Glutamatergic neuron (in vitro differentiated cells): ENCODE results near the gene LRP1. TPM values are rescaled to one million over a fixed set of nuclear protein-coding genes. Genes with fewer than 3 reads are reported as not detected.

ENCODE experiments used
- DNase-seq: peaks from one replicate; pipeline ENCODE4 v3.0.0; 2022
- H3K27ac Mint-ChIP-seq: one replicate; pipeline ENCODE4 v1.8.0; 2020; ENCODE audit warnings: mild to moderate bottlenecking, mixed read lengths, inconsistent platforms; ENCODE audit not compliant: unreplicated experiment
- H3K27me3 Mint-ChIP-seq: one replicate; pipeline ENCODE4 v1.8.0; 2020; ENCODE audit warnings: mild to moderate bottlenecking, moderate library complexity, mixed read lengths, inconsistent platforms; ENCODE audit not compliant: unreplicated experiment
- H3K36me3 Mint-ChIP-seq: one replicate; pipeline ENCODE4 v1.8.0; 2020; ENCODE audit warnings: mild to moderate bottlenecking, mixed read lengths, inconsistent platforms; ENCODE audit not compliant: unreplicated experiment
- H3K4me1 Mint-ChIP-seq: one replicate; pipeline ENCODE4 v1.8.0; 2020; ENCODE audit warnings: mild to moderate bottlenecking, low read depth, mixed read lengths, inconsistent platforms; ENCODE audit not compliant: unreplicated experiment
- H3K4me3 Mint-ChIP-seq: one replicate; pipeline ENCODE4 v1.8.0; 2020; ENCODE audit warnings: mild to moderate bottlenecking, mixed read lengths, inconsistent platforms; ENCODE audit not compliant: unreplicated experiment
- H3K9me3 Mint-ChIP-seq: one replicate; pipeline ENCODE4 v1.8.0; 2020; ENCODE audit warnings: mild to moderate bottlenecking, moderate library complexity, mixed read lengths, inconsistent platforms; ENCODE audit not compliant: unreplicated experiment
- CTCF ChIP-seq: fragments of 200-600 bp; sonication (generic); IDR thresholded peaks from one replicate; pipeline ENCODE4 v1.5.0; 2021; ENCODE audit not compliant: partially characterized antibody, unreplicated experiment
- total RNA-seq: library from RNA; stranded (reverse); fragmentation: NEBNext Ultra II Directional; extraction: Animal tissue kit (Norgen Biotek cat#: 25700); gene quantifications from one replicate; pipeline ENCODE4 v1.2.1, GENCODE V29; 2021; ENCODE audit not compliant: unreplicated experiment

Gene LRP1
- total RNA-seq, 1 donor from 2014 or later = 125 TPM

GRCh38 chr12:57224973-57225679, 96.8 kb downstream of the LRP1 start:
- no peaks in the 10 kb centered on the region for H3K36me3 Mint-ChIP-seq
- no peak overlapping the region for H3K4me3 Mint-ChIP-seq
- H3K4me1 Mint-ChIP-seq = peaks cover 41% of the 10 kb centered on the region
- TF ChIP-seq CTCF = peak; percentile 82
- peaks cover 16% of the 10 kb centered on the region for H3K9me3 Mint-ChIP-seq
- H3K27ac Mint-ChIP-seq = no peak overlapping the region
- peak; percentile 74 for DNase-seq
- H3K27me3 Mint-ChIP-seq = peaks cover 38% of the 10 kb centered on the region

- no peak overlapping the region for H3K4me3 Mint-ChIP-seq
- peaks cover 44% of the 10 kb centered on the region for H3K4me1 Mint-ChIP-seq
- no peak for DNase-seq
- H3K27me3 Mint-ChIP-seq = peaks cover 44% of the 10 kb centered on the region
- peaks cover 17% of the 10 kb centered on the region for H3K9me3 Mint-ChIP-seq
- TF ChIP-seq CTCF = no peak
- no peaks in the 10 kb centered on the region for H3K36me3 Mint-ChIP-seq
- no peak overlapping the region for H3K27ac Mint-ChIP-seq
These were observed 97.5 kb downstream of the LRP1 start for GRCh38 chr12:57225680-57226210.

DNA sequence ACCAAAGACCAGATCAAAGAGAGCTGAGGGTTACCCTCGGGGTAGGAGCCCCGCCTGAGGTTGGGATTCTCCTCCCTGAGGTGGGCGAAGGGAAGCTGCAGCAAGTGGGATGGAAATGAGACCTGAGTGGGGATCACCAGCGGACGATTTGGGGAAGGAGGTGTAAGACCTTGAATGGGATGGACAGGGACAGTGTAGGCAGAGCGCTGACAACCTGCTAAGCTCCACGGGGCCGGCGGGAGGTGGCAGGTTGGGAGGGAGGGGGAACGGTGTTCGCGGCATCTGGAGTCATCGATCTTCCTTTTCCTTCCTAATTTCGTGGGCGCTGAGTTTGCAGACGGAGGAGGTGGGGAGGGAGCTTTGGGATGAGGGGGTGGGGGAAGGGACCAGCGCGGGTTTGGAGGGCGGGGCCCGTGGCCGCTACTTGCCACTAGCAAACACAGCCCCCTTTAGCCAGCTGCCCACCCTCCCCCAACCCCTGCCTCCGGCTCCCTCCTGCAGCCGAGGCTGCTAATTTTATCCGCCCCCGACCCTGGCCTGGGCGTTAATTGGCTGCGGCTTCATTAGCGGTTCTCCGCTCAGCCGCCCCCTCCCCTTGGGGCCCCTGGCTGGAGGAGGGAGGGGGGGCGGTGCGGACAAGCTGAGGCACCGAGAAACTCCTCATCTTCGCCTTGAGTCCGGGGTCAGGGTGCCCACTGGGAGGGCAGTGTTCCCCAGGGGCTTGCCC, 98.5 kb downstream of the LRP1 start:
- peak overlapping the region; percentile 82 for H3K4me3 Mint-ChIP-seq
- peak overlapping the region; percentile 82 for H3K27ac Mint-ChIP-seq
- H3K4me1 Mint-ChIP-seq = peaks cover 38% of the 10 kb centered on the region
- DNase-seq = peak; percentile 61
- no peak for TF ChIP-seq CTCF
- peaks cover 14% of the 10 kb centered on the region for H3K9me3 Mint-ChIP-seq
- H3K27me3 Mint-ChIP-seq = peaks cover 36% of the 10 kb centered on the region
- H3K36me3 Mint-ChIP-seq = no peaks in the 10 kb centered on the region

GRCh38 chr12:57227315-57228115, 99.2 kb downstream of the LRP1 start:
- Mint-ChIP-seq H3K27ac (no peak overlapping the region), H3K27me3 (peaks cover 31% of the 10 kb centered on the region), H3K4me3 (peak overlapping the region; percentile 70), H3K4me1 (peaks cover 34% of the 10 kb centered on the region), H3K36me3 (no peaks in the 10 kb centered on the region), H3K9me3 (peaks cover 14% of the 10 kb centered on the region)
- no peak for DNase-seq
- no peak for TF ChIP-seq CTCF
